ENCODE data around the gene METTL16. TPM values are rescaled to one million over a fixed set of nuclear protein-coding genes. Genes with fewer than 3 reads are reported as not detected.
"Not testable (repeated sequence)": the region's sequence is repeated elsewhere in the genome, so short reads cannot be mapped to it uniquely, and the experiment has no call there.

The METTL16 gene
- total RNA-seq, 1 donor from 2014 or later = 25.8 TPM

- no peak for DNase-seq (ENCODE audit: low spot score)
- intact Hi-C loops (cut with DNase I) = no loop called here
Measured at GRCh38 chr17:2456475-2456874, 55.2 kb downstream of the METTL16 start.

- intact Hi-C loops (cut with DNase I) = no loop called here
Measured at GRCh38 chr17:2455956-2456355, 55.7 kb downstream of the METTL16 start.

GRCh38 chr17:2453866-2454265 is 57.8 kb downstream of the METTL16 start:
- intact Hi-C loops (cut with DNase I) = no loop called here
- no peak for DNase-seq (ENCODE audit: low spot score)

More at GRCh38 chr17:2455956-2456355, 55.7 kb downstream of the METTL16 start:
- DNase-seq (ENCODE audit: low spot score) = no peak

- DNase-seq (ENCODE audit: low spot score) = no peak
- intact Hi-C loops (cut with DNase I) = no loop called here
Measured at GRCh38 chr17:2453325-2453724, 58.4 kb downstream of the METTL16 start.

- no peak for DNase-seq (ENCODE audit: low spot score)
- intact Hi-C loops (cut with DNase I) = no loop called here
Measured at GRCh38 chr17:2452216-2452750, 59.4 kb downstream of the METTL16 start.

- no peak for DNase-seq (ENCODE audit: low spot score)
- intact Hi-C loops (cut with DNase I) = no loop called here
Measured at GRCh38 chr17:2450016-2450650, 61.6 kb downstream of the METTL16 start.

GRCh38 chr17:2449486-2449885 is 62.2 kb downstream of the METTL16 start:
- DNase-seq (ENCODE audit: low spot score) = no peak
- intact Hi-C loops (cut with DNase I) = no loop called here

GRCh38 chr17:2447479-2447878 is 64.2 kb downstream of the METTL16 start:
- intact Hi-C loops (cut with DNase I); DNase-seq (ENCODE audit: low spot score): not testable (repeated sequence)

GRCh38 chr17:2445638-2446037 is 66.0 kb downstream of the METTL16 start:
- DNase-seq (ENCODE audit: low spot score) = no peak
- intact Hi-C loops (cut with DNase I) = no loop called here

- no peak for DNase-seq (ENCODE audit: low spot score)
- intact Hi-C loops (cut with DNase I) = no loop called here
Measured at GRCh38 chr17:2444382-2444781, 67.3 kb downstream of the METTL16 start.

- no peak for DNase-seq (ENCODE audit: low spot score)
- intact Hi-C loops (cut with DNase I) = no loop called here
Measured at GRCh38 chr17:2442166-2442565, 69.5 kb downstream of the METTL16 start.

GRCh38 chr17:2440930-2441329 is 70.8 kb downstream of the METTL16 start:
- intact Hi-C loops (cut with DNase I) = no loop called here
- no peak for DNase-seq (ENCODE audit: low spot score)

GRCh38 chr17:2439997-2440396 is 71.7 kb downstream of the METTL16 start:
- intact Hi-C loops (cut with DNase I) = not testable (repeated sequence)

GRCh38 chr17:2438823-2439222 is 72.9 kb downstream of the METTL16 start:
- intact Hi-C loops (cut with DNase I) = no loop called here

More at GRCh38 chr17:2439997-2440396, 71.7 kb downstream of the METTL16 start:
- not testable (repeated sequence) for DNase-seq (ENCODE audit: low spot score)

GRCh38 chr17:2436316-2436905 is 75.3 kb downstream of the METTL16 start:
- intact Hi-C loops (cut with DNase I) = no loop called here
- DNase-seq (ENCODE audit: low spot score) = no peak

More at GRCh38 chr17:2438823-2439222, 72.9 kb downstream of the METTL16 start:
- DNase-seq (ENCODE audit: low spot score) = no peak

GRCh38 chr17:2435862-2436261 is 75.8 kb downstream of the METTL16 start:
- intact Hi-C loops (cut with DNase I) = no loop called here
- no peak for DNase-seq (ENCODE audit: low spot score)

GRCh38 chr17:2435181-2435741 is 76.4 kb downstream of the METTL16 start:
- no peak for DNase-seq (ENCODE audit: low spot score)
- intact Hi-C loops (cut with DNase I) = no loop called here

GRCh38 chr17:2433696-2434095 is 78.0 kb downstream of the METTL16 start:
- intact Hi-C loops (cut with DNase I) = no loop called here
- no peak for DNase-seq (ENCODE audit: low spot score)

- no peak for DNase-seq (ENCODE audit: low spot score)
- intact Hi-C loops (cut with DNase I) = no loop called here
Measured at GRCh38 chr17:2427910-2428309, 83.8 kb downstream of the METTL16 start.

- no peak for DNase-seq (ENCODE audit: low spot score)
- intact Hi-C loops (cut with DNase I) = no loop called here
Measured at GRCh38 chr17:2427215-2427614, 84.5 kb downstream of the METTL16 start.

GRCh38 chr17:2423271-2423670 is 88.4 kb downstream of the METTL16 start:
- DNase-seq (ENCODE audit: low spot score) = no peak

More at GRCh38 chr17:2423271-2423670, 88.4 kb downstream of the METTL16 start:
- intact Hi-C loops (cut with DNase I) = no loop called here

All from cardiac septum (tissue), 1 donor.